ENCODE measurements around the gene GDF10. TPM values are rescaled to one million over a fixed set of nuclear protein-coding genes. Genes with fewer than 3 reads are reported as not detected.

GDF10 gene
- total and polyA plus RNA-seq, 12 donors = 0.10 to 1.6 (median 0.42) TPM

DNA sequence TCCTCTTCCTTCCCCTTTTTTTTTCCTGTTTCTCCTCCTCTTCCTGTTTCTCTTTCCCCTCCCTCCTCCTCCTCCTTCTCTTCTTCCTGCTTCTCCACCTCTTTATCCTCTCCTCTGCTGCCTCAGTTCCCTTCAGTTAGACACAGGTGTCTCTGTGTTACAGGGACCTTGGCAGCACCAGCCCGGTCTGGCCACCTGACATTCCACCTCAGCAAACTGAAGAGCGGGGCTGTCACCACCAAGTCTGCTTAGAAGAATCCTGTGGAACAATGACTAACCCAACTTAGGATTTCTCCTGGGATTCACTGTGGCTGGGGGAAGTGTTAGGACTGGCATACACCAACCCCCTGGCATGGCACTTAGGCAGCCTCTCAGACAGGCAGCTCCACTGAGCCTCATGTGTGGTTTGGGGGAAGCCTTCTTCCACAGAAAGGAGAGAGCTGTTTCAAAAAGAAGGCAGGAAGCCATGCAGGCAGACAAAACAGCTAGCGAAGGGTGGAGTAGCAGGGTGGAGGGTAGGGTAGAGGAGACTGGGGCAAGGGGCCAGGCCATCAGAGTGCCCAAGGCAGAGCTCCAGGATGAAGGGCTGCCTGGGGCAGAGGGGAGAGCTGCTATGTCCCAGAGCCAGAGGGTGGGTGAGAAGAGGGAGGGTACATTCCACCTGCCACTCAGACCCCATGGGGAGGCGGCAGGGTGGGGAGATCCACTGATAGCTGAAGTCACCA lies 13.2 kb upstream of the GDF10 start:
- H3K4me3 ChIP-seq = no peak overlapping the region
- 60 to 68% methylated on average over 4 of the region's 4 CpGs for WGBS, 2 donors
- TF ChIP-seq, protein P1, sequence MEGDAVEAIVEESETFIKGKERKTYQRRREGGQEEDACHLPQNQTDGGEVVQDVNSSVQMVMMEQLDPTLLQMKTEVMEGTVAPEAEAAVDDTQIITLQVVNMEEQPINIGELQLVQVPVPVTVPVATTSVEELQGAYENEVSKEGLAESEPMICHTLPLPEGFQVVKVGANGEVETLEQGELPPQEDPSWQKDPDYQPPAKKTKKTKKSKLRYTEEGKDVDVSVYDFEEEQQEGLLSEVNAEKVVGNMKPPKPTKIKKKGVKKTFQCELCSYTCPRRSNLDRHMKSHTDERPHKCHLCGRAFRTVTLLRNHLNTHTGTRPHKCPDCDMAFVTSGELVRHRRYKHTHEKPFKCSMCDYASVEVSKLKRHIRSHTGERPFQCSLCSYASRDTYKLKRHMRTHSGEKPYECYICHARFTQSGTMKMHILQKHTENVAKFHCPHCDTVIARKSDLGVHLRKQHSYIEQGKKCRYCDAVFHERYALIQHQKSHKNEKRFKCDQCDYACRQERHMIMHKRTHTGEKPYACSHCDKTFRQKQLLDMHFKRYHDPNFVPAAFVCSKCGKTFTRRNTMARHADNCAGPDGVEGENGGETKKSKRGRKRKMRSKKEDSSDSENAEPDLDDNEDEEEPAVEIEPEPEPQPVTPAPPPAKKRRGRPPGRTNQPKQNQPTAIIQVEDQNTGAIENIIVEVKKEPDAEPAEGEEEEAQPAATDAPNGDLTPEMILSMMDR (IDR thresholded peaks at IDR 0.05) = no peak
- ATAC-seq (peak in 7 of 8 donors; percentile 8 to 62 (median 34)), DNase-seq (peak in 1 of 2 donors; percentile 21)
- H3K4me1 ChIP-seq = peaks cover 0 to 12% (median 7%) of the 10 kb centered on the region in 9 donors
- H3K27ac ChIP-seq = peak overlapping the region in 3 of 10 donors; percentile 20 to 53 (median 34)
- intact Hi-C loops (cut with DNase I) = no loop called here
- no peaks in the 10 kb centered on the region for H3K36me3 ChIP-seq
- no peaks in the 10 kb centered on the region for H3K27me3 ChIP-seq
- H3K9me3 ChIP-seq = no peaks in the 10 kb centered on the region

- no peaks in the 10 kb centered on the region for H3K27me3 ChIP-seq
- no peaks in the 10 kb centered on the region for H3K36me3 ChIP-seq
- peak overlapping the region in 3 of 10 donors; percentile 20 to 53 (median 34) for H3K27ac ChIP-seq
- 17 to 27% methylated on average over 12 of the region's 12 CpGs for WGBS, 2 donors
- H3K9me3 ChIP-seq = no peaks in the 10 kb centered on the region
- TF ChIP-seq, protein P1 (IDR thresholded peaks at IDR 0.05) = no peak
- H3K4me3 ChIP-seq = no peak overlapping the region
- H3K4me1 ChIP-seq = peaks cover 0 to 12% (median 7%) of the 10 kb centered on the region in 9 donors
- DNase-seq (peak; percentile 45 to 62), ATAC-seq (peak; percentile 66 to 90 (median 85))
- intact Hi-C loops (cut with DNase I) = no loop called here
Observed at GRCh38 chr10:47287365-47287802, 12.6 kb upstream of the GDF10 start.

- Histone ChIP-seq H3K4me1 (peaks cover 0 to 12% (median 7%) of the 10 kb centered on the region in 9 donors), H3K36me3 (no peaks in the 10 kb centered on the region), H3K4me3 (no peak overlapping the region), H3K9me3 (no peaks in the 10 kb centered on the region), H3K27me3 (no peaks in the 10 kb centered on the region), H3K27ac (peak overlapping the region in 1 of 10 donors; percentile 53)
- 72 to 75% methylated on average over 6 of the region's 6 CpGs for WGBS, 2 donors
- intact Hi-C loops (cut with DNase I) = no loop called here
- TF ChIP-seq, protein P1 (IDR thresholded peaks at IDR 0.05) = no peak
- no peak for ATAC-seq
- no peak for DNase-seq
Observed at GRCh38 chr10:47287805-47288204, 12.2 kb upstream of the GDF10 start.

- H3K36me3 ChIP-seq = no peaks in the 10 kb centered on the region
Observed at GRCh38 chr10:47288236-47288635, 11.8 kb upstream of the GDF10 start.

More at GRCh38 chr10:47288236-47288635, 11.8 kb upstream of the GDF10 start:
- DNase-seq = no peak
- Histone ChIP-seq H3K4me3 (no peak overlapping the region), H3K27ac (no peak overlapping the region), H3K9me3 (no peaks in the 10 kb centered on the region), H3K4me1 (peaks cover 0 to 12% (median 7%) of the 10 kb centered on the region in 9 donors), H3K27me3 (no peaks in the 10 kb centered on the region)
- 81 to 83% methylated on average over 8 of the region's 8 CpGs for WGBS, 2 donors
- TF ChIP-seq, protein P1 (IDR thresholded peaks at IDR 0.05) = no peak
- ATAC-seq = no peak
- intact Hi-C loops (cut with DNase I) = no loop called here
